ENCODE measurements around the gene ROR1.

The ROR1 gene

DNA sequence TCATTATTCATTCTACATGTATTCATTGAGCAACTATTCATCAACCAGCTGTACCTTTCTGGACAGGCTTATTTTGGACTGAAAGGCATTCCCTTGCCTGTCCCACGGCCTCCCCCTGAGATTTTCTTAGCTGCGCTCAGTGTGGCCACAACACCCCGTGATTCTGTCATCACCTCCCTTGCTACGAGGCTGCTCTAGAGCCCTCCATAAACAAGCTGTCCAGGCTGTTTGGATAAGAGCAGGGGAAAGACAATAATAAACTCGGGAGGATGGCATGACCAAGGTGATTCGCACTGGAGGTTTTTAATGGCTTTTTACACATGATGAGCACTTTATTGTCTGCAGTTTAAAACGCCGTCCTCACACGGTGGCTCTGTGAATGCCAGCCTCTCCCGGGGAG is 139.7 kb downstream of the ROR1 start:
- no peak for ATAC-seq (ENCODE audit: low read depth)
- TF ChIP-seq, protein P1, sequence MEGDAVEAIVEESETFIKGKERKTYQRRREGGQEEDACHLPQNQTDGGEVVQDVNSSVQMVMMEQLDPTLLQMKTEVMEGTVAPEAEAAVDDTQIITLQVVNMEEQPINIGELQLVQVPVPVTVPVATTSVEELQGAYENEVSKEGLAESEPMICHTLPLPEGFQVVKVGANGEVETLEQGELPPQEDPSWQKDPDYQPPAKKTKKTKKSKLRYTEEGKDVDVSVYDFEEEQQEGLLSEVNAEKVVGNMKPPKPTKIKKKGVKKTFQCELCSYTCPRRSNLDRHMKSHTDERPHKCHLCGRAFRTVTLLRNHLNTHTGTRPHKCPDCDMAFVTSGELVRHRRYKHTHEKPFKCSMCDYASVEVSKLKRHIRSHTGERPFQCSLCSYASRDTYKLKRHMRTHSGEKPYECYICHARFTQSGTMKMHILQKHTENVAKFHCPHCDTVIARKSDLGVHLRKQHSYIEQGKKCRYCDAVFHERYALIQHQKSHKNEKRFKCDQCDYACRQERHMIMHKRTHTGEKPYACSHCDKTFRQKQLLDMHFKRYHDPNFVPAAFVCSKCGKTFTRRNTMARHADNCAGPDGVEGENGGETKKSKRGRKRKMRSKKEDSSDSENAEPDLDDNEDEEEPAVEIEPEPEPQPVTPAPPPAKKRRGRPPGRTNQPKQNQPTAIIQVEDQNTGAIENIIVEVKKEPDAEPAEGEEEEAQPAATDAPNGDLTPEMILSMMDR (IDR thresholded peaks at IDR 0.05; ENCODE audit: poor library complexity, severe bottlenecking) = no peak

DNA sequence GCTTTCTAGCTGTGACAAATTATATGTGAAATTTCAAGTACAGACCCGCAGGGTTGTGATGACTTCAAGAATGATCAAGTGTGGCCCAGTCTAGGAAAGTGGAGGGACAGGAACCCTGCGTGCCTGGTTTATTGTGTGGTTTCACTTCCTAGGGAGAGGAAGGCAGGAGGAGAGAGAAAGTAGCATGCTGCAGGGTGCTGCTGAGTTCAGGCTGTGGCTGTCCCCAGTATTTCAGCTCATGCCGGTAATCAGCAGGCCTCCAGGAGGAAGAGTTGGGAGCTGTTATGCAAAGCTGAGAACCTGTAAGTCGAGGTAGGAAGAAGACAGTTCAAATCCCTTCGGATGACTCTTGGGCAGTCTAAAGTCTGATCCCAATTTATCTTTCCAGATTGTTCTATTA is 140.4 kb downstream of the ROR1 start:
- H3K9me3 ChIP-seq (ENCODE audit: severe bottlenecking) = no peaks in the 10 kb centered on the region
- H3K36me3 ChIP-seq (ENCODE audit: low read depth) = no peaks in the 10 kb centered on the region
- no peaks in the 10 kb centered on the region for H3K4me1 ChIP-seq (ENCODE audit: insufficient read depth, poor library complexity, severe bottlenecking)
- no peak overlapping the region for H3K4me3 ChIP-seq (ENCODE audit: severe bottlenecking)
- DNase-seq (ENCODE audit: low spot score) = no peak
- TF ChIP-seq, protein P1 (IDR thresholded peaks at IDR 0.05; ENCODE audit: poor library complexity, severe bottlenecking) = no peak
- H3K27ac ChIP-seq (ENCODE audit: poor library complexity, severe bottlenecking) = no peak overlapping the region
- H3K27me3 ChIP-seq (ENCODE audit: insufficient read depth, poor library complexity, severe bottlenecking) = no peaks in the 10 kb centered on the region
- no peak for ATAC-seq (ENCODE audit: low read depth)

More for the DNA sequence above, 139.7 kb downstream of the ROR1 start:
- H3K27ac ChIP-seq (ENCODE audit: poor library complexity, severe bottlenecking) = no peak overlapping the region
- H3K36me3 ChIP-seq (ENCODE audit: low read depth) = no peaks in the 10 kb centered on the region
- no peaks in the 10 kb centered on the region for H3K27me3 ChIP-seq (ENCODE audit: insufficient read depth, poor library complexity, severe bottlenecking)
- H3K4me1 ChIP-seq (ENCODE audit: insufficient read depth, poor library complexity, severe bottlenecking) = no peaks in the 10 kb centered on the region
- no peak overlapping the region for H3K4me3 ChIP-seq (ENCODE audit: severe bottlenecking)
- DNase-seq (ENCODE audit: low spot score) = no peak
- no peaks in the 10 kb centered on the region for H3K9me3 ChIP-seq (ENCODE audit: severe bottlenecking)

DNA sequence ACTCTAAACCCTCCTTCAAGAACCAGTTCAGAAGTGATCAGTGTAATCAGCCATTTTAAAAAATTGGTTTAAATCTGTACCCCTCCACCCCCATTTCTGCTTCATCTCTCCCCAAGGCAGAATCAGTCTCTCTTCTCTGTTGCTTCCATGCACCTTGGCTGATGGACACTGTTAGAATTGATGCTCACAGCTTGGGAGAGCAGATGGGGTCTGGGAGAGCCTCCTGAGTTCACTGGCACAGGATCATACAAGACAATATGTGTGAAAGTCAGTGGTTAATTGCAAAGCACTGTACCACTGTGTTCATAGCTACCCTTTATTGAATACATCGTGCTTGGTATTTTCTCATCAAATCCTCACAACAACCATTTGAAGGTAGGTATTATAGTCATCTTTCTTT is 140.9 kb downstream of the ROR1 start:
- H3K27ac ChIP-seq (ENCODE audit: poor library complexity, severe bottlenecking) = no peak overlapping the region
- no peaks in the 10 kb centered on the region for H3K9me3 ChIP-seq (ENCODE audit: severe bottlenecking)
- H3K36me3 ChIP-seq (ENCODE audit: low read depth) = no peaks in the 10 kb centered on the region
- DNase-seq (ENCODE audit: low spot score) (no peak), ATAC-seq (ENCODE audit: low read depth) (no peak)
- no peak overlapping the region for H3K4me3 ChIP-seq (ENCODE audit: severe bottlenecking)
- no peaks in the 10 kb centered on the region for H3K27me3 ChIP-seq (ENCODE audit: insufficient read depth, poor library complexity, severe bottlenecking)
- TF ChIP-seq, protein P1 (IDR thresholded peaks at IDR 0.05; ENCODE audit: poor library complexity, severe bottlenecking) = no peak
- H3K4me1 ChIP-seq (ENCODE audit: insufficient read depth, poor library complexity, severe bottlenecking) = no peaks in the 10 kb centered on the region

DNA sequence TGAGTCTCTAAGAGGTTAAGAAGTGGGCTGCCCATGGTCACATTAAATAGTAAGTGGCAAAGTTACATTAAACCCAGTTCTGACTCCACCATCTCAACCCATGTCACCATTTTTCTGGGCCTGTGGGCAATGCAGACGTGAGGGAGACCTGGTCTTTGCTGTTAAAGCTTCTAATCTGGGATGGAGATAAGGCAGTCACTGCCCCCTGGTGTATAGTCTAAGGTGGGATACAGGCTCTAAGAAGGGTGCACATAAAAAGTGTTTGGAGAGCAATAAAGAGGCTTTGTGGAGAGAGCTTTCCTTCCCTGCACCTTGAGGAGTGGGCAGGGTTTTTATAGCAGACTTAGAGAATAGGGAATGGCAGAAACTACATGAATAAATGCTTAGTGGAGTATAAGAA is 141.3 kb downstream of the ROR1 start:
- H3K27me3 ChIP-seq (ENCODE audit: insufficient read depth, poor library complexity, severe bottlenecking) = no peaks in the 10 kb centered on the region
- H3K9me3 ChIP-seq (ENCODE audit: severe bottlenecking) = no peaks in the 10 kb centered on the region
- no peak overlapping the region for H3K27ac ChIP-seq (ENCODE audit: poor library complexity, severe bottlenecking)
- H3K36me3 ChIP-seq (ENCODE audit: low read depth) = no peaks in the 10 kb centered on the region
- TF ChIP-seq, protein P1 (IDR thresholded peaks at IDR 0.05; ENCODE audit: poor library complexity, severe bottlenecking) = peak; percentile 13
- peaks cover 3% of the 10 kb centered on the region for H3K4me1 ChIP-seq (ENCODE audit: insufficient read depth, poor library complexity, severe bottlenecking)
- H3K4me3 ChIP-seq (ENCODE audit: severe bottlenecking) = no peak overlapping the region
- ATAC-seq (ENCODE audit: low read depth) (peak; percentile 45; the same call in 1 of the 3 replicates), DNase-seq (ENCODE audit: low spot score) (no peak)

DNA sequence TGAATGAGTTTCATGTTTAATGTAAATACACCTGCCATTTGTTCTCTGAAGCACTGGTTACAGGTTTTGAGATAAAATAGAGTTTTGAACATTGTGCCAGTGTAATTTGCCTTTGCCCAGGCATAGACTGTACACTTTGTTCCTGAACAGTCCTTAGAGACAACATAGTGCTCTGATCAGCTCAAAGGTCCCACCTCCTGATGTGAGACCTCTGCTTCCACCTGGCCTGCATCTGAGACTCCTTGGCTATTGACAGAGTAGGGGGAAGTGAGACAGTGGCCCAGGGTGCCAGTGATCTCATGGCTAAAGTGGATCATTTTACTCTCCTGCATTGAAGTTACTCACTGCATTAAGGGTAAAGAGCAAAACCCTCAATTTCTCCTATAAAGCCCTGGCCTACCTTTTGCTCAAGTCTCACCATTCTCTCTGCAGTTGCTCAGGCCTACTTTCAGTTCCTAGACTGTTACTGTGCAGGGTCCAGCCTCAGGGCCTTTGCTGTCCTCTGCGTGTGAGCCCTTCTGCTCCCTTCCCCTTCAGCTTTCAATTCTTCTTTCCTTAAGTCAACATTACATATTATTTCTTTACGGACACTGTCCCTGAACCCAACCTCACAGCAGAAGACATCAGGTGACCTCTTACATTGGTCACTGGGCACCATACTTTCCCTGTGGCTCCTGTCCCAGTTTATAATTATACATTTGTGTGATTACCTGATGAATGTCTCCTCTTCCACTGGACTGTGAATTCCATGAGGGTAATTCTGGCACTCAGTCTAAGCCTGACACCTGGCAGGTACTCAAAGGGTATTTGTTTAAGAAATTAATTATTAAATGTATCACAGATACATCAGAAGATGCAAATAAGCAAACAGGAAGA is 142.9 kb downstream of the ROR1 start:
- H3K4me3 ChIP-seq (ENCODE audit: severe bottlenecking) = no peak overlapping the region
- H3K36me3 ChIP-seq (ENCODE audit: low read depth) = no peaks in the 10 kb centered on the region
- TF ChIP-seq, protein P1 (IDR thresholded peaks at IDR 0.05; ENCODE audit: poor library complexity, severe bottlenecking) = no peak
- H3K9me3 ChIP-seq (ENCODE audit: severe bottlenecking) = no peaks in the 10 kb centered on the region
- no peaks in the 10 kb centered on the region for H3K27me3 ChIP-seq (ENCODE audit: insufficient read depth, poor library complexity, severe bottlenecking)
- DNase-seq (ENCODE audit: low spot score) (no peak), ATAC-seq (ENCODE audit: low read depth) (no peak)
- no peak overlapping the region for H3K27ac ChIP-seq (ENCODE audit: poor library complexity, severe bottlenecking)
- peaks cover 15% of the 10 kb centered on the region for H3K4me1 ChIP-seq (ENCODE audit: insufficient read depth, poor library complexity, severe bottlenecking)

Data from RWPE2 (cell line).